Measurements from ENCODE around the gene GABRA5.
"Not testable (repeated sequence)": the region's sequence is repeated elsewhere in the genome, so short reads cannot be mapped to it uniquely, and the experiment has no call there.

GABRA5 gene

DNA sequence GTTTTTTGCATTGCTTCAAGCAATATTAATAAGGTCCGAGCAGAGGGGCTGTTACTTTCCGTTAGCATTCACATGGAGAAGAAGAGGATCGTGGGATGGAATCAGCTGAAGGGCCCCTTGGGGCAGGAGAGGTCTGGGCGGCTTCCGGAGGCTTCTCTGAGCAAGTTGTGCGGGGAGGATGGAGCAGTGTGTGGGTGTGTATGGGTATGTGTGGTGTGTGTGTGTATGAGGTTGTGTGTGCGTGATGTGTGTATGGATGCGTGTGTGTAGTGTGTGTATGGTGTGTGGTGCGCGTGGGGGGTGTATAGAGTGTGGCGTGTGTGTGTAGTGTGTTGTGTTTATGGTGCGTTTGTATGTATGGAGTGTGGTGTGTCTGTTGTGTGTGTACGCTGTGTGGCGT is 25.8 kb downstream of the GABRA5 start:
- H3K9me3 ChIP-seq (ENCODE audit: control insufficient read depth, insufficient read depth, low read length): no peaks in the 10 kb centered on the region
- H3K4me3 ChIP-seq (ENCODE audit: low read depth, low read length): no peak overlapping the region
- peaks cover 7% of the 10 kb centered on the region for H3K4me1 ChIP-seq (ENCODE audit: control insufficient read depth, insufficient read depth, low read length)
- no peaks in the 10 kb centered on the region for H3K36me3 ChIP-seq (ENCODE audit: control insufficient read depth, insufficient read depth, low read length)
- no peak overlapping the region for H3K9ac ChIP-seq (ENCODE audit: low read depth, low read length)
- no peaks in the 10 kb centered on the region for H3K27me3 ChIP-seq (ENCODE audit: control insufficient read depth, insufficient read depth, low read length)

DNA sequence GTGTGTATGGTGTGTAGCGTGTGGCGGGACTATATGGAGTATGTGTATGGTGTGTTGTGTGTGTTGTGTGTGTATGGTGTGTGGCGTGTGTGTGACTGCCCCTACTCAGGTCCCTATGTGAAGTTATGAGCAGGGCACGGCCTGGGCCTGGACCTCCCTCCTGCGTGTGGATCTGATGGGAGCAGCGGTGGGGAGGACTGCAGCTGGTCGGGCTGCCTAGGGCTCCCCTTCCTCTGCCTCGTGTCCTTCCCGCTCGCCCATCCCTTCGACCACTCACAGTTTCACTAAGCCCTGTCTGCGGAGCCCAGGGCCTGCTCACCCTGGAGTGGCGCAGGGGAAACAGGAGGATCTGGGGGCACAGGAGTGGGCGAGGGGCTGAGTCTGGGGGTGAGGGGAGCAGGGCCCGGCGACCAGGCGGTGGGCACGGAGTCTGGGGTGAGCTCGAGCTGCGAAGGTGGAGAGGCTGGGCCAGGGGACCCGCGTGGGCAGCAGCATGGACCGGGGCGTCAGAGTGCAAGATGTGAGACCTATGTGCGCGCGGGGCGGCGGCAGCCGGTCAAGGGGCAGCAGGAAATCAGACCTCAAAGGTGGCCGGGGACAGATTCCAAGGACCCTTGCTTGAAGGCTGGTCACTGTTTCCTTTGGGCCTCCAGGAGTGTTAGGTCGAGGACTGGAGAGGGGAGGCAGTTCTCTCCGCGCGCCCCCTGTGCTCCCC is 26.6 kb downstream of the GABRA5 start:
- H3K9me3 ChIP-seq (ENCODE audit: control insufficient read depth, insufficient read depth, low read length): no peaks in the 10 kb centered on the region
- H3K4me1 ChIP-seq (ENCODE audit: control insufficient read depth, insufficient read depth, low read length): peaks cover 7% of the 10 kb centered on the region
- no peak overlapping the region for H3K9ac ChIP-seq (ENCODE audit: low read depth, low read length)
- no peaks in the 10 kb centered on the region for H3K36me3 ChIP-seq (ENCODE audit: control insufficient read depth, insufficient read depth, low read length)
- H3K4me3 ChIP-seq (ENCODE audit: low read depth, low read length): no peak overlapping the region
- no peaks in the 10 kb centered on the region for H3K27me3 ChIP-seq (ENCODE audit: control insufficient read depth, insufficient read depth, low read length)

DNA sequence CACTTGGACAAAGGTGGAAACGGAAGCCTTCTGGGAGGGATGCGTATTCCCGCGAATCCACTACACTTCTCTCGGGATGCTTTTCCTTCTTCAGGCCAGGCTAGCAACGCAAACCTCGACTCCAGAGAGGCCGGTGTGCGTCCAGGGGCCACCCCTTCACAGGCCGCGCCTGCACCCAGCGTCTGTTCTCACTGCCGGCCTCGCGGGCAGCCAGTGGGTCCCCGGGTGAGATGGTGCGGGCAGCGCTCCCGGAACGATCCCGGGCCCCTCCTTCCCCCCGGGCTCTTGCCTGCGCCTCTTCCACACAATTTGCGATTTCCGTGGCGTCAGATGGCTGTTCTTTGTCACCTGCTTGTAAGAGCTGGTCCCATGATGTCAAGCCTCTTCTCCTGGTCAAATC is 27.3 kb downstream of the GABRA5 start:
- Histone ChIP-seq H3K4me1 (ENCODE audit: control insufficient read depth, insufficient read depth, low read length) (peaks cover 7% of the 10 kb centered on the region), H3K4me3 (ENCODE audit: low read depth, low read length) (no peak overlapping the region), H3K9me3 (ENCODE audit: control insufficient read depth, insufficient read depth, low read length) (no peaks in the 10 kb centered on the region), H3K9ac (ENCODE audit: low read depth, low read length) (no peak overlapping the region), H3K27me3 (ENCODE audit: control insufficient read depth, insufficient read depth, low read length) (no peaks in the 10 kb centered on the region), H3K36me3 (ENCODE audit: control insufficient read depth, insufficient read depth, low read length) (no peaks in the 10 kb centered on the region)

DNA sequence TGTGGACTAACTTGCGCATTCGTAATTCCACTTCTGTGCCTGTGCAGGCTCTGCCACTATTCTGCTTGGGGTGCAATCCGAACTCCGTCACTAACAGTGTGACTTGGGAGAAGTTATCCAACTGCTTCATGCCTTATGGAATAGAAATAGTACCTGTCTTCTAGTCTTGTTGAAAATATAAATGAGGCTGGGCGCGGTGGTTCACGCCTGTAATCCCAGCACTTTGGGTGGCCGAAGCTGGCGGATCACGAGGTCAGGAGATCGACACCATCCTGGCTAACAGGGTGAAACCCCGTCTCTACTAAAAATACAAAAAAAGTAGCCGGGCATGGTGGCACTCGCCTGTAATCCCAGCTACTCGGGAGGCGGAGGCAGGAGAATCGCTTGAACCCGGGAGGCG is 28.5 kb downstream of the GABRA5 start:
- not testable (repeated sequence) for H3K4me3 ChIP-seq (ENCODE audit: low read depth, low read length); H3K36me3 ChIP-seq (ENCODE audit: control insufficient read depth, insufficient read depth, low read length)

DNA sequence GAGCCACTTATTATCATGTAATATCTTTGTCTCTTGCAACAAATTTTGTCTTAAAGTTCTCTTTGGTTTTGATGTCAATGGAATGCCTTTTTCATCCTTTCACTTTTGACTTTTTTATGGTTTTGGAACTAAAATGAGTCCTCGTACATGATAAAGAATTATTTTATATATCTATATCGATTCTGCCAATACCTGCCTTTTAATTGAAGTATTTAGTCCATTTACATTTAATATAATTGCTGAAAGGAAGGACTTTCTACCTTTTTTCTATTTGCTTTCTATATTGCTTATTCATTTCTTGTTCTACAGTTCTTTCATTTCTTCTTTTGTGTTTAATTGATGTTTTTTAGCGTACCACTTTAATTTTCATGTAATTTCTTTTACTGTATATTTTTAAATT is 32.8 kb downstream of the GABRA5 start:
- H3K36me3 ChIP-seq (ENCODE audit: control insufficient read depth, insufficient read depth, low read length): no peaks in the 10 kb centered on the region
- no peak overlapping the region for H3K9ac ChIP-seq (ENCODE audit: low read depth, low read length)
- no peaks in the 10 kb centered on the region for H3K4me1 ChIP-seq (ENCODE audit: control insufficient read depth, insufficient read depth, low read length)
- no peaks in the 10 kb centered on the region for H3K9me3 ChIP-seq (ENCODE audit: control insufficient read depth, insufficient read depth, low read length)
- no peaks in the 10 kb centered on the region for H3K27me3 ChIP-seq (ENCODE audit: control insufficient read depth, insufficient read depth, low read length)
- H3K4me3 ChIP-seq (ENCODE audit: low read depth, low read length): no peak overlapping the region

More for the DNA sequence above, 28.5 kb downstream of the GABRA5 start:
- not testable (repeated sequence) for H3K4me1 ChIP-seq (ENCODE audit: control insufficient read depth, insufficient read depth, low read length); H3K9ac ChIP-seq (ENCODE audit: low read depth, low read length); H3K9me3 ChIP-seq (ENCODE audit: control insufficient read depth, insufficient read depth, low read length); H3K27me3 ChIP-seq (ENCODE audit: control insufficient read depth, insufficient read depth, low read length)

DNA sequence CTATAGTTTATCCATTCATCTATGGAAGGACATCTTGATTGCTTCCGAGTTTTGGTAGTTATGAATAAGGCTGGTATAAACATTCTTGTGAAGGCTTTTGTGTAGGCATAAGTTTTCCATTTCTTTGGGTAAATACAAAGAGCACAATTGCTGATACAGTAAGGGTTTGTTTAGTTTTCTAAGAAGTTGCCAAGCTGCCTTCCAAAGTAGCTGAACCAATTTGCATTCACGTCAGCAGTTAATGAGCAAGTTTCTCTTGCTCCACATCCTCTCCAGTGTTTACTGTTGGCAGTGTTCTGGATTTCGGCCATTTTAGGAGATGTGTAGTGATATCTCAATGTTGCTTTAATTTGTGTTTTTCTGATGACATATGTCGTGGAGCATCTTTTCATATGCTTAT is 34.2 kb downstream of the GABRA5 start:
- H3K4me1 ChIP-seq (ENCODE audit: control insufficient read depth, insufficient read depth, low read length): no peaks in the 10 kb centered on the region
- H3K36me3 ChIP-seq (ENCODE audit: control insufficient read depth, insufficient read depth, low read length): no peaks in the 10 kb centered on the region
- no peaks in the 10 kb centered on the region for H3K9me3 ChIP-seq (ENCODE audit: control insufficient read depth, insufficient read depth, low read length)
- no peak overlapping the region for H3K9ac ChIP-seq (ENCODE audit: low read depth, low read length)
- no peaks in the 10 kb centered on the region for H3K27me3 ChIP-seq (ENCODE audit: control insufficient read depth, insufficient read depth, low read length)
- H3K4me3 ChIP-seq (ENCODE audit: low read depth, low read length): no peak overlapping the region

DNA sequence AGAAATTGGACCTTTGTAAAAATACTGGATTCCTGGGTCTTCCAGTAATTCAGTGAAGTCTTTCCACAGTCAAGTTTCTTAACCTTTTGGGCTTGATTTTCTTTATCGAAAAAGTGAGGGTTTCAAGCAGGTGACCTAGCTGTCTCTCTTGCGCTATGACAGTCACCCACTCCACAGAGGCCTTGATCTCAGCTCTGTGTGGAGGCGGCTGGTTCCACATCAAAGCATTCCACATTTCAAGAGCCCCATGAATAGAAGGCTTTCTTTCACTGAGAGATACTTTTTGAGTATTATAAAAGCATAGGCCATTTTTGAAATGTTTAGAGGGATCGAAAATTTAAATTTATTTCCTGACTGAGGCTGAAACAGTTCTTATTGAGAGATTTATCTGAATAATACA is 43.9 kb downstream of the GABRA5 start:
- H3K27me3 ChIP-seq (ENCODE audit: control insufficient read depth, insufficient read depth, low read length): no peaks in the 10 kb centered on the region
- no peaks in the 10 kb centered on the region for H3K4me1 ChIP-seq (ENCODE audit: control insufficient read depth, insufficient read depth, low read length)
- no peak overlapping the region for H3K9ac ChIP-seq (ENCODE audit: low read depth, low read length)
- H3K4me3 ChIP-seq (ENCODE audit: low read depth, low read length): no peak overlapping the region
- H3K36me3 ChIP-seq (ENCODE audit: control insufficient read depth, insufficient read depth, low read length): no peaks in the 10 kb centered on the region
- H3K9me3 ChIP-seq (ENCODE audit: control insufficient read depth, insufficient read depth, low read length): no peaks in the 10 kb centered on the region

DNA sequence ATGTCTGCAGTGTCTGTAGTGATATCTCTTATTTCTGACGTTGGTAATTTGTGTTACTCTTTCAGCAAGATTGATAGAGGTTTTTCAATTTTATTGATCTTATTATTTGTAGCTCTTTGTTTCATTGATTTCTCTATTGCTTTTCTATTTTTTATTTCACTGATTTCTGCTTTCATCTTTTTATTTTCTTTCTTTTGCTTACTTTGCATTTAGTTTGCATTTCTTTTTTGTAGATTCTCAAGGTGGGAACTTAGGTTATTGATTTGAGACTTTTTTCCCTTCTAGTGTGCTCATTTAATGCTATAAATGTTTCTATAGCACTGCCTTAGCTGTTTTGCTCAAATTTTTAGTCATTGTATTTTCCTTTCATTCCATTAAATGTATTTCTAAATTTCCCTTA is 54.6 kb downstream of the GABRA5 start:
- Histone ChIP-seq H3K4me1 (ENCODE audit: control insufficient read depth, insufficient read depth, low read length) (no peaks in the 10 kb centered on the region), H3K27me3 (ENCODE audit: control insufficient read depth, insufficient read depth, low read length) (no peaks in the 10 kb centered on the region), H3K9ac (ENCODE audit: low read depth, low read length) (no peak overlapping the region), H3K9me3 (ENCODE audit: control insufficient read depth, insufficient read depth, low read length) (no peaks in the 10 kb centered on the region), H3K4me3 (ENCODE audit: low read depth, low read length) (no peak overlapping the region), H3K36me3 (ENCODE audit: control insufficient read depth, insufficient read depth, low read length) (no peaks in the 10 kb centered on the region)

DNA sequence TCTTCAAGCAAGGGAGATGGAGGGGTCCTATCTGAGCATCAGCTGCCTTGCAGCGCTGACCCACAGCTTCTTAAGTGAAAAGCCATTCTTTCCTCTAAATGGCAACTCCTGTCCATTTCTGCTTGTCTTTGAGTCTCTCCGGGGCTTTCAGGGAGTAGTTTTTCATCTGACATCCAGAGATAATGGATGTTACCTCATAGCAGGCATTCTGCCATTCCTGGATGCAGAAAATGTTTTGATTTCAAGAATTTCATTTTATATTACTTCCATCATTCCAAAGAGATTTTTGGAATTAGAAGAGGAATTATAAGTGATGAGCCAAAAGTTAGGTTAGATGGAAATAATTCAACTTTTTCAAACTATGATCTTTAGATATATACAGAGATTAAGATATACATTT is 59.2 kb downstream of the GABRA5 start:
- no peak overlapping the region for H3K4me3 ChIP-seq (ENCODE audit: low read depth, low read length)
- H3K9me3 ChIP-seq (ENCODE audit: control insufficient read depth, insufficient read depth, low read length): no peaks in the 10 kb centered on the region
- H3K36me3 ChIP-seq (ENCODE audit: control insufficient read depth, insufficient read depth, low read length): no peaks in the 10 kb centered on the region
- no peaks in the 10 kb centered on the region for H3K4me1 ChIP-seq (ENCODE audit: control insufficient read depth, insufficient read depth, low read length)
- H3K27me3 ChIP-seq (ENCODE audit: control insufficient read depth, insufficient read depth, low read length): no peaks in the 10 kb centered on the region
- H3K9ac ChIP-seq (ENCODE audit: low read depth, low read length): no peak overlapping the region

DNA sequence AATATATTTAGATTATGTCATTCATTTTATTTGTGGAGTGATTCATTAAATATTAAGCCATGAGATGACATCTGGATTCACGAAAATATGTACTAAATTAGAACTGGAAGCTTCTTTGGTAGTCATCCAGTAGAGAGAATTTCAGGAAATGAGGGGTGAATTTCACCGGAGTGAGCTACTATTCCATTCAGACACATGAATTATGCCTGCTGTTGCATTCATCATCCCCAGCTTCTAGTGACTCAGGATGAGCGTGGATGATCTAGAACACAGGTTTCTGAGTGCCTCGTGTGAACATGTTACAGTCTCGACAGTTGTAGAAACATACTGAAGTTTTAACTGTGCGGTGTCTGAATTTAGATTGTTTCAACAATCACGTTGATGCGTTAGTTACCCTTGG is 61.2 kb downstream of the GABRA5 start:
- Histone ChIP-seq H3K4me3 (ENCODE audit: low read depth, low read length) (no peak overlapping the region), H3K9me3 (ENCODE audit: control insufficient read depth, insufficient read depth, low read length) (no peaks in the 10 kb centered on the region), H3K9ac (ENCODE audit: low read depth, low read length) (no peak overlapping the region), H3K4me1 (ENCODE audit: control insufficient read depth, insufficient read depth, low read length) (no peaks in the 10 kb centered on the region), H3K27me3 (ENCODE audit: control insufficient read depth, insufficient read depth, low read length) (no peaks in the 10 kb centered on the region), H3K36me3 (ENCODE audit: control insufficient read depth, insufficient read depth, low read length) (no peaks in the 10 kb centered on the region)

DNA sequence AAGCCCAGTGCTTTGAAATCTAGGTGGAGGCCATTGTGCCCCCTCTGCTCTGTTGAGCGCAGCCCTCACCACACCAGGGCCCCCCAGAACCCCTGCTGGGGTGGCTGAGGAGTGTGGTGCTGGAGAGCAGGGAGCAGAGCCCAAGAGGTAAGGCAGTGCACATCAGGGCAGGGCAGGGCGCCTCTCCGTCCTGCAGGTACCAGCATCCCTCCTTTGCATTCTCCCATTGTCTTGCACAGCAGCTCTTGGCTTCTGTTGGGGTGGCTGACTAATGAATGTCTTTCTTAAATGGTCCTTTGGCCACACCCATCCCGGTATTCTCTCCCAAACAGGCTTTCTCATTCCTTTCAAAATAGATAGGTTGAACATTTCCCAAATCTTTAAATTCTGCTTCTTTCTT is 62.7 kb downstream of the GABRA5 start:
- Histone ChIP-seq H3K36me3 (ENCODE audit: control insufficient read depth, insufficient read depth, low read length) (no peaks in the 10 kb centered on the region), H3K27me3 (ENCODE audit: control insufficient read depth, insufficient read depth, low read length) (no peaks in the 10 kb centered on the region)

DNA sequence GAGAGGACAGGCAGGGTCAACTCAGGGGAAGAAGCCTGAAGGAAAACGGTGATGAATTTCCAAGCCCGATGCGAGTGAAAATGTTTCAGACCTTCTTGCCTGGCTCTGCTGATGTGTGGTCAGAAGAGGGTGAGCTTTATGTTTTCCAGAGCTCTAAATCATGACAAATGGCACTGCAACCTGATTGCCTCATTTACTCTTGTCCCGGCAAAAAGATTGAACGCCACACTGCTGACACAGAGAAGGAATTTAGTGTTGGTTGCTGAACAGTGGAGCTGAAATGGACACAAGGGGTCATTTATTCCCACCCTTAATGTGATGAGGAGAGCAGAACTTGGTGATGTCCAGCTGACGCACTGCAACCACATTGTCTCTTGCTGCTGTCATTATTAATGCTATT is 68.0 kb downstream of the GABRA5 start:
- H3K4me1 ChIP-seq (ENCODE audit: control insufficient read depth, insufficient read depth, low read length): no peaks in the 10 kb centered on the region
- no peak overlapping the region for H3K4me3 ChIP-seq (ENCODE audit: low read depth, low read length)
- H3K36me3 ChIP-seq (ENCODE audit: control insufficient read depth, insufficient read depth, low read length): no peaks in the 10 kb centered on the region
- no peak overlapping the region for H3K9ac ChIP-seq (ENCODE audit: low read depth, low read length)
- H3K9me3 ChIP-seq (ENCODE audit: control insufficient read depth, insufficient read depth, low read length): no peaks in the 10 kb centered on the region
- H3K27me3 ChIP-seq (ENCODE audit: control insufficient read depth, insufficient read depth, low read length): no peaks in the 10 kb centered on the region

More for the DNA sequence above, 62.7 kb downstream of the GABRA5 start:
- Histone ChIP-seq H3K9ac (ENCODE audit: low read depth, low read length) (no peak overlapping the region), H3K4me3 (ENCODE audit: low read depth, low read length) (no peak overlapping the region), H3K9me3 (ENCODE audit: control insufficient read depth, insufficient read depth, low read length) (no peaks in the 10 kb centered on the region), H3K4me1 (ENCODE audit: control insufficient read depth, insufficient read depth, low read length) (no peaks in the 10 kb centered on the region)
